Colon (tissue), 2 donors: Measurements from ENCODE around the gene NUP107.

ENCODE experiments used
- FAIRE-seq: peaks from 2 replicates; lab custom pipeline; 2012; peaks lifted over from hg19 to GRCh38; lab: Jason Lieb, UNC
- donor health status: control.
- donor health status: control.

NUP107 gene

DNA sequence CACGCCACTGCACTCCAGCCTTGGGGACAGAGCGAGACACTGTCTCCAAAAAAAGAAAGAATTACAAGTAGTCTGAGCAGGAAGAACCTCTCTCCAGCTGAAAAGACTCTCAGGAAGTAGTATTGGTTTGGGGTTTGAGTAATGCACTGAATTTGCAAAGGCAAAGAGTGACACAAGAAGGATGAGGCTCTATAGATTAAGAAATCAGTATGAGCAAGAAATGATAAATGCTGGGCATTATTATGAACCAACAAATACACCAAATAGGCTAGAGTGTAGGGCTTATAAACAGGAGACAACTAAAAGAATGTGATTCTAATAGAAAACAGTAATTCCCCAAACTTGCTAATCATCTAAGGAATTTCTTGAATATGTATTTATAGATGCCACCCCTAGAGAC is 56.6 kb downstream of the NUP107 start:
- FAIRE-seq: no peak

DNA sequence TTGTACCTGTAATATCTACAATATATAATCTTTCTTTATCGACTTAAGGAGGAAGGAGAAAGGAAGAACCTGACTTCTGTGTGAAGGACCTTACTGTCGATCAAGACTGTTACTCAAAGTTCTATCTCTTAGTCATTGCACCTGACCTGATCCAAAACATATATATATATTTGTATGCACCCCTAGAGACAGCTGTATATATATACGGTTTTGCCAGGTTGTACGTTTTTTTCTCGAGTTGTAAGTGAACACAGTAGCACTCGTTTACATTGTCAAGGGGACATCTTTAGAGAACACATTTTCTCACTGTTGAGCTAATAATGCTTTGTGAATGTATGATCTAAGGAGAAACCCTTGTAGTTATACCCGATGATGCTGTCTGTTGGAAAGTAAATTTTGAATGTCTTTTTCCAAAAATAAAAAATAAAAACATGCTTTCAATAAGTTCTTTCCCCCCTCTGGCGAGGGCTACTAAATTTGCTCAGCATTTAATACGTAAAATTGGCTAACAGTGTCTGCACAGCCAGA is 58.7 kb downstream of the NUP107 start:
- no peak for FAIRE-seq

DNA sequence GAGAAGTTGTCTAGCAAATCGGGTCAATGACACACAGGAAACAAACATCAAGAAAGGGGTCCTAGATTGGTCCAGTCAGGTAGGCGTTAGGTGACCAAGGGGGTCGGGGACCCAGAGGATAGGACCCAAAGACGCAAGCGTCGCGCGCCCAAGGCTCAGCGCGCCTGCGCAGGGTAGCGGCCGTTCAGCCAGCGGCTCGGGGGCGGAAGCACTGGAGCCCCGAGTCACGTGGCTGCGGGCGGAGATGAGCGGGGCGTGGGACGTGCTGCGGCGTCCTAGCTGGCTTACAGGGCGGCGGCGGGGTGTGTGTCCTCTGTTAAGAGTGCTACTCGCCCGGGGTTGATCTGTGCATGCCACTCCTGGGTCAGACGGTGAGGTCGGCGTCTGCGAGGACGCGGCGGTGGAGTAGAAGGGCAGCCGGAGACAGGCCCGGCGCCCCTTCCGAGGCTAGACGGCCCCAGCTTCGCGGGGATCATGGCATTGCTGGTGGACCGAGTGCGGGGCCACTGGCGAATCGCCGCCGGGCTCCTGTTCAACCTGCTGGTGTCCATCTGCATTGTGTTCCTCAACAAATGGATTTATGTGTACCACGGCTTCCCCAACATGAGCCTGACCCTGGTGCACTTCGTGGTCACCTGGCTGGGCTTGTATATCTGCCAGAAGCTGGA is 59.3 kb downstream of the NUP107 start, which contains the start of gene SLC35E3:
Gene SLC35E3 (plus strand): TSS at position 273 of the 668 bp plus-strand sequence. CDS start 202 bp downstream, at position 475.
- no peak for FAIRE-seq

DNA sequence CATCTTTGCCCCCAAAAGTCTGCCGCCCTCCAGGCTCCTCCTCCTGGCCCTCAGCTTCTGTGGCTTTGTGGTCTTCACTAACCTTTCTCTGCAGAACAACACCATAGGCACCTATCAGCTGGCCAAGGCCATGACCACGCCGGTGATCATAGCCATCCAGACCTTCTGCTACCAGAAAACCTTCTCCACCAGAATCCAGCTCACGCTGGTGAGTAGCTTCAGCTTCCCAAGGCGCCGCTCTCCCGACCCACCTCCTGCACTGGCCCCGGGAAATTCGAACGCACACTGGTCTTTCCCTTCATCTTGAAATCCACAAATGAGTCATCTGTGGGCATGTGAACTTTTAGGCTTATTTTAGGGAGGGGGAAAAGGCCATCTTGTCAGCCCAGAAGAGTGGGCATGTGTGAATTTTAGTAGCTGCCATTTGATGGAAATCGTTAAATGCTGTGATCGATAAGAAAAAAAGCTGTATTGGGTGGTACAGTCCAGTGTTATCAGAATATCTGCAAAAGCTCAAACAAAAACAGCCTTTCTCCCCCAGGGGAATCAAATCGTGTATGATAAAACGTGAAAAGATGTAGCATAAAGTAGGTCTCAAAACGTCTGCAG is 59.9 kb downstream of the NUP107 start:
- FAIRE-seq: no peak

DNA sequence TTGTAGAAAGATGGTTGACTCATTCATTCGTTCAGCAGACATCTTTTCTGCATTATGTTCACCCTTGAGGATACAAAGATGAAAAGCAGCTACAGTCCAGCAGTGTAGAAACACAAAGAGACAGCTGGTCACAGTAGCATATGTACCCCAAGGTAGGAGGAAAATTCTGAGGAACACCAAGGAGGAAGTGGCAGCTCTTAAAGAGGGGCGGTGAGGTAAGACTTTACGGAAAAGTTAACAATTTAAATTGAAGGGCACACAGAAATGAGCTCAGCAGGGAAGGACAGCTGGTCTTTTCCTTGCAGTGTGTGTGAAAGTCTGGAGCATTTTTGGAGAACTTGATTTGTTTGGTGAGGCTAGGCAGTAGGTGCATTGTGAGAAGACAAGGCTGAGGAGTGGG is 62.7 kb downstream of the NUP107 start:
- no peak for FAIRE-seq

DNA sequence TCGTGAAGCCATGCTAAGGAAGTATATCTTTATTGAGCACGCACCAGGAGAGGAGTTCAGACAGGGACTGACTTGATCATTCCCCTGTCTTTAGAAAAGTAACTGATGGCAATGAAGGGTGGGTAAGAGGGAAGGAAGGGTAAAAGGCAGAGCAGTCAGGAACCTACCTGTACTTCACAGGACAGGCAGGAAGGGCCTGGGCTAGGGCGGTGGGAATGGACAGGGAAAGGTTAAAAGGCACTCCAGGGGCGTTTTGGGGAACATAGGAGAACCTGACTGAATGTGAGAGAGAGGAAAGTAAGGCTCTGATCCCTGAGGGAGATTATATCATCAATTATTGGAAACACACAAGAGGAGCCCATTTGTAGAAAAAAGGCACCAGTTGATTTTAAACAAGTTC is 63.1 kb downstream of the NUP107 start:
- FAIRE-seq: no peak

DNA sequence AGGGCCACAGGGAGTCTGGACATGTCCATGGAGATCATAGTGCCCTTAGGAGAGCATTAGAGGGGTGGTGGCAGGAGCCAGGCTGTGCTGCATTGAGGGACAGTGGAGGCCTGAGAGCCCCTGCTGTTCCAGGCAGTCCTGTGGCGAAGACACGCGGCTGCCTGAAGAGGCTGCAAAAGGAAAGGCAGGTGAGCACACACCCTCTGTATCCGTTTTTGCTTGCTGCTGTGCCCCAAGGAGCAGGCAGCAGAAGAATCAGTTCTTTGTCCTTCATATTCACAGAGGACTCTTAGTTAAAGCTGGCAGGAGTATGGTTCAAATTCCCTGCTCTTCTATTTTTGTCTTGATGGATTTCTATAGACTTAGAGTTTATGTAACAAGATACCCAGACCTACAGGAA is 63.7 kb downstream of the NUP107 start:
- FAIRE-seq: no peak

DNA sequence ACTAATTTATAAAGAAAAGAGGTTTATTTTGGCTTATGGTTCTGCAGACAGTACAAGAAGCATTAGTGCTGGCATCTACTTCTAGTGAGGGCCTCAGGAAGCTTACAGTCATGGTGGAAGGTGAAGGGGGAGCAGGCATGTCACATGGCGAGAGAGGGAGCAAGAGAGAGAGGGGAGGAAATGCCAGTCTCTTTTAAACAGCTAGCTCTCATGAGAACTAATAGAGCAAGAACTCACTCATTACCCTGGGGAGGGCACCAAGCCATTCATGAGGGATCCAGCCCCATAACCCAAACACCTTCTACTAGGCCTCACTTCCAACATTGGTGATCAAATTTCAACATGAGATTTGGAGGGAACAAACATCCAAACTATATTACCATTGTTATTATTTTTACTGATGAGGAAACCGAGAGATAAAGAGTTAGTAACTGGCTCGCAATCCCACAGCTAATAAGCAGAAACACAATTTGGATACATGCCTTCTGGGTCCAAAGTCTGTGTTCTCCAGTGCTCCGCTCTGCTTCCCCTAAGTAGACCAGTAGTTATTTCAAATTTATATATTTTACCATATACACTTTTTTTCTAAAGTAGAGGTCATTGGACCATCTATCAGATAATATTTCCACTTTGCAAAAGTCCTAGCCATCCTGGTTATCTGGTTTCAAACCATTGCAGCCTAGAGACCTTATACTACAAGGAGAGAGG is 68.9 kb downstream of the NUP107 start:
- no peak for FAIRE-seq

DNA sequence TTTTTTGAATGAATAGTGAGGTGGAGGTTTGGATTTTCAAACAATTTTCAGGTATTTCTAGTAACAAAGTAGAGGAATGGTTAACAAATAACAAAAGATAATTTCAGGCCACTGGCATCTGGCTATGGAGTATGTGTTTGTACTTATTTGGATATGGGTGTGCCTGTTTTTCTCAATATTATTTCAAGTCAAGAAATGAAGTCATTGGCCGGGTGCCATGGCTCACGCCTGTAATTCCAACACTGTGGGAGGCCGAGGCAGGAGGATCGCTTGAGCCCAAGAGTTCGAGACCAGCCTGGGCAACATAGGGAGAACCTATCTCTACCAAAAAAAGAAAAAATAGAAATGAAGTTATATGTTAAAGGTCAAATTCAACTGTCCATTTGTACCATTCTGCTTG is 73.1 kb downstream of the NUP107 start:
- no peak for FAIRE-seq

DNA sequence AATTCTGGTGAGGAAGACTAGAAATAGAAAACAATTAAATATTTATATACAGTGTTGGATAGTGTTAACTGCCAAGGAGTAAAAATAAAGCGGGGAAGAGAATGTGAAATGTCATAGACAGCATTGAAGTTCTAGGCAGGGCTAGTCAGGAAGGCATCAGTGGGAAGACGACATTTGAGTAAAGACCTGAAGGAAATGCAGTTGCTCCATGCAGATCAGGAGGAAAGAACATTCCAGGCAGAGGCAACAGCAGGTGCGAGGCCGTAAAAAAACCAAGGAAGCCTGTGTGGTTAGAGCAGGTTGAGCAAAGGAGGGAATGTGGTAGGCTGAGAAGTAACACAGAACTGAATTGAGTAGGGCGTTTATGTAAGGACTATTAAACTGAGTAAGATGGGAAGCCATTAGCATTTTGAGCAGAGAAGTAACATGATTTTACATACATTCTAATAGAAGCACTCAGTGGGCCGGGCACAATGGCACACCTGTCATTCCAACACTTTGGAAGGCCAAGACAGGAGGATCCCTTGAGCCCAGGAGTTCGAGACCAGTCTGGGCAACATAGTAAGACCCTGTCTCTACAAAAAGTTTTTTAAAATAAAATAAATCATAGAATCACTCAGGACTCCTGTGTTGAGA is 74.1 kb downstream of the NUP107 start:
- FAIRE-seq: no peak

DNA sequence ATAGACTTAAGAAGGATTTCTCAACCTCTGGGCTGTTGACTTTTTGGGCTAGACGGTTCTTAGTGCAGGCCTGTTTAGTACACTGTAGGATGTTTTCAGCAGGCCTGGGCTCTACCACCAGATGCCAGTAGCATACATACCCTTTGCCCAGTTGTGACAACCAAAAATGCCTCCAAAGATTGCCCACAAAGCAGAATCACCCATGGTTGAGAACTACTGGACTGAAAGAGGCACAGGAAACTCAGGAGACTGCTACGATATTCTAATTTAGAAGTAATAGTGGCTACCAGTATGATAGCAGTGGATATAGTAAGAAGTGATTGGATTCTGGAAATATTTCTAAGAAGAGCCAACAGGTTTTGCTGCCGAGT is 74.6 kb downstream of the NUP107 start:
- no peak for FAIRE-seq

DNA sequence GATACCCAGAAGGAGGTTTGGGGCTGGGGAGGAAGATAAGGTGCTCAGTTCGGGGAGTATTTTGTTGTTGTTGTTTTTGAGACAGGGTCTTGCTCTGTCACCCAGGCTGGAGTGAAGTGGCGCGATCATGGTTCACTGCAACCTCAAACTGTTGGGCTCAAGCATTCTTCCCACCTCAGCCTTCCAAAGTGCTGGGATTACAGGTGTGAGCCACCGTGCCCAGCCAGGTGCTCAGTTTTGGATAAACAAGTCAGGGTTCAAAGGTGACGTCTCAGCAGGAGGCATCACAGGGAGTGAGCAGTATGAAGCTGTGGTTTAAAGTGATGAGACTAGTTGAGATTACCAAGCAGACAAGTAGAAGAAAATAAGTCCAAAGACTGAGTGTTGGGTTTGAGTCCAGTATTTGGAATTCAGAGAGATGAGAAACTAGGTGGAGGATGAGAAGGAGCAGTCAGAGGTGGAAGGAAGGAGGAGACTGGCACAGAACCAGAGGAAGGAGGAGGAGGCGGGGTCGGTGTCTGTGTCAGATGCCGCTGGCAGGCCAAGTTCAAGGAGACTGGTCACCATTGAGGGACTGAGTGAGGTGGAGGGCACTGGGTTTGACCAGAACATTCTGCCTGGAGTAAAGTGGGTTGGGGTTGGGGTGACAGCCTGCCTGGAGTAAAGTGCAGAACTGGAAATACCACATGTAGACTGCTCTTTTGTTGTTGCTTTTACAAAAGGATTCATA is 75.3 kb downstream of the NUP107 start:
- no peak for FAIRE-seq

DNA sequence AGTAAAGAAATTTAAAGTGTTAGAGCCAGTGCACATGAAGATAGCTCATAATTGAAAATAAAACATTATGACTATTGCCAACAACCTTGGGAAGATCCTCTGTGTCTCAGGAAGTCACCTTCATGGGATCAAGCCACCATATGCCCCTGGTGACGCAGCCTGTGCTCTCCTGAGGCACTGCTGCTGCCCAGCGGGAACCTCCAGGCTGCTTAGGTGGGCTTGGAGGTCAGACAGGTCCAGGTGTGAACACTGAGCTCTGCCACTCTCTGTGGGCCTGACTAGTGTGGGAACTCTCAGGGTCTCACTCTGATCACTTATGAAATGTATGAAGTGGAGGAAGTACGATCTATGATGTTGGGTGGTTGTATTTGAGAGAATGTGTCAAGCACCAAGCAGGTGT is 75.9 kb downstream of the NUP107 start:
- no peak for FAIRE-seq

DNA sequence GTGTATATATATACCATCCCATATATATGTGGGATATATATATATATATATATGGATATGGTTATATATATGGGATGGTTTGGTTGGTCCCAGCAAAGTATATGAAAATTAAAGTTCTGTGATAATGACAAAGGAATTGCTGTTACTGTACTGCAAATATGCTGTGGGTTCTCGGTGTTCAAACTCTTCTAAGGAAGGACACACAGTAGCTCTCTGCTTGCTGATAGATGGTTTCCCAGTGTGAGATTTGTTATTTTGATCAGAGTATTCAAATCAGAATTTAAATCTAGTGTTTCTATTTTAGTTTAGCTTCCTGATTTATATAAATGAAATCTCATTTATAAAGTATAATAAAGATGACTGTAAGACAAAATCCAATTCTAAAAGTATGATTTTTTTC is 78.9 kb downstream of the NUP107 start:
- FAIRE-seq: no peak

DNA sequence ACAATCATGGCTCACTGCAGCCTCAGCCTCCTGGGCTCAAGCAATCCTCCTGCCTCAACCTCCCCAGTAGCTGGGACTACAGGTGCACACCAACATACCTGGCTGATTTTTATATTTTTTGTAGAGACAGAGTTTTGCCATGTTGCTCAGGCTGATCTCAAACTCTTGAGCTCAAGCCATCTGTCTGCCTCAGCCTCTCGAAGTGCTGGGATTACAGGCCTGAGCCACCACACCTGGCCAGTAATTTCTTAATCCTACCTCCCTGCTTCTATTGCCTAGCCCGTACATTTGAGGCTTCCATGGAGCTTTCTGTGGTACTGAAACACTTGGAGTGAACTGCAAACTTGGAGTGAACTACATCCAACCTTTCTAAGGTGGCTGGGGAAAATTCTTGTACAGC is 79.9 kb downstream of the NUP107 start:
- FAIRE-seq: no peak

DNA sequence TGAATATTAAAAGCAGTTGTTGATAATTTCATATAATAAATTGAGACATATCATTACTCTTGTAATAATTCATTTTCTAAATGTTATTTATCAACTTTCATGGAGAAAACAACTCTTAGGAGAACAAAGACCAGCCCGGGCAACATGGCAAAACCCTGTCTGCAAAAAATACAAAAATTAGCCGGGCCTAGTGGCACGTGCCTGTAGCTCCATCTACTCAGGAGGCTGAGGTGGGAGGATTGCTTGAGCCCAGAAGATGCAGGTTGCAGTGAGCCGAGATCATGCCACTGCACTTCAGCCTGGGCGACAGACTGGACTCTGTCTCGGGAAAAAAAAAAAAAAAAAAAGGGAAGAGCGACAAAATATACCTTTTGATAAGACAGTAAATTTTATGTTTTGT is 80.4 kb downstream of the NUP107 start:
- no peak for FAIRE-seq

DNA sequence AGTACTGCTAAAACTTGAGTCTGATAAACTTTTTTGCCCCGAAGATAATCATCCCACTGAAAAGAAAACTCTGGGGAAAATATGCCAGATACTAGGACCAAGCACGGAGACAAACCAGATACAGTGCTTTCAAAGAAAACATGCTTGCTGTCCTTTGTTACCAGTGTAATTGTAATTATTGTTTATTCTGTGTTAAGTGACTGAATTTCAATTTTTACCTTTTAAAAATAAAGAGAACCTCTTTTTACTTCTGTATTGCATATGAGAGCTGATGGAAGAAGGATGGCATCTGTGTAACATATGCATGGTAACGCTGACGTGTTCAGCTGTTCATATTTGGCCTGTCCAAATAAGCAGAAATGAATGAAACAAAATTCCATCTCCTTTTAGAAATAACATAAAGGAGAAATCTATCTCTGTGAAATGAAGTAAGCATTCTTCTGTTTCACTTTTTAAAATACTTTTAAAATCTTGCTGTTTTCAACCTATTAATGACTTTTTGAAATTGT is 81.7 kb downstream of the NUP107 start:
- FAIRE-seq: no peak

DNA sequence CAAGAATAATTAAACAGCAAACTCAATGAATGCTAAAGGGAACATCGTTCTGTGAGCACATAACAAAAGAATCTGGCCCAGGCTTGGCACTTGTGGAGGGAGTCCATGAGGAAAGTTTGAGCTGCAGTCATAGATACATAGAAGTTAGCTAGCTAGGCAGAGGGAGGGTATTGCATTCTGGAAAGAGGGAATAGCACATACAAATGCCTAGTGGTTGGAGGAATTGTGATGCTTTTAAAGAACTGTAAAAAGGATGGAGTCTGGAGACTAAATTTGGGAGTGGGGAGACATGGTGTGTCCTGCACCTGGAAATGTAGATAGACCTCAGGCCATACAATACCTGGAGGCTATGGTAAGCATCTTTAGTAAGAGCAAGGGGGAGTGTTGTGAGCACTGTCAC is 83.2 kb downstream of the NUP107 start:
- no peak for FAIRE-seq

DNA sequence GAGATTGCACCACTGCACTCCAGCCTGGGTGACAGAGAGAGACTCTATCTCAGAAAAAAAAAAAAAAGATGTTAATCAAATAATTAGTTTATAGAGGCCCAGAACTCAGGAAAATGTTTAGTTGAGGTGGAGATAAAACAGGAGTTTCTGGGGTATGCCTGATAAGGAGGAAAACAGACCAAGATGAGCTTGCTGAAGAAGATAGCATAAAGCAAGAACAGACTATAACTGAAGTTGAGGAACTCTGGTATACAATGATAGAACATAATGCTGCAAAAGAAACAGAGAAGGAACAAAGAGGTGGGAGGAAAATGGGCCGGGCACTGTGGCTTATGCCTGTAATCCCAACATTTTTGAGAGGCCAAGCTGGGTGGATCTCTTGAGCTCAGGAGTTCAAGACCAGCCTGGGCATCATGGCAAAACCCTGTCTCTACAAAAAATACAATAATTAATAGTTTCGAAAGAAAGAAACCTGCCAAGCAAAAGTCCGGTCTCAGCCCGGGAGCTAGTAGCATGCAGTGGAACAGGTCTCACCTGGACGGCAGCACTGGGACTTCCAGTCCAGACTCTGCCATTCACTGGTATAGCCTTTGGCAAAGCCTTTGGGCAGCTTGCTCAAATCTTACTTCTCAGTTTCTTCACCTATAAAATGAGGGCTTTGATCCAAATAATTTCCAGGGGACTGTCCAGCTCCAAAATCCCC is 84.6 kb downstream of the NUP107 start:
- FAIRE-seq: no peak

DNA sequence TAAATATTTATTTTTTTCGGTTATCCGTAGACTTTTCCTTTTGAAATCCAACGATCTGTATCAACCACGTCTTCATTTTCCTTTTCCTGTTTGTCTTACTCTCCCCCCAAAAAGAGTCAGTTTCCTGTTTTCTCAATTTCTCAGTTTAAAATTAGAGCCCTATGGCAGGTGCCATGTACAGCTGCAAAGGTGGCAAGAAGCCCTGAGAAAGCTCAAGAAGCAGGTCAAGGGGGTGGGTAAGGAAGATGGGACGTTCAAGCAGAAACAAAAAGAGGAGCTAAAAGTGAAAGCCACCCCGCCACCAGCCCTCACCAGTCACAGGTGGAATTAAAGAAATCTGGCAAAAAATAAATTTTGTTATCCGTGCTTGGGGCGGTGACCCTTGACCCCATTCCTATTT is 85.9 kb downstream of the NUP107 start:
- no peak for FAIRE-seq

DNA sequence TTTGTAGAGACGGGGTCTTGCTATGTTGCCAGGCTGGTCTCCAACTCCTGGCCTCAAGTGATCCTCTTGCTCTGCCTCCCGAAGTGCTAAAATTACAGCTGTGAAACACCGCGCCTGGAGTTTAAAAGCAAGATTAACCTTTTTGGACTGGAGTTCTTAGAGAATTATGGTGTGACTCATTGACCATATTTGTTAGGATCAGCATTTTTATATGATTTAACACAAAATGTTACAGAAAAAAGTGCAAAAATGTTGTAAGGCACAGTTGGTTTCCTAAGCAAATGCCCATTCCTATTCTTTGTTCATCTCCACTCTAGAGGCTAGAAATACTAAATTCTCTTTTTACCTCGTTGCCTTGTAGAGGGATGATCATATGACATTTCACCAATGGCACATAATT is 86.8 kb downstream of the NUP107 start:
- FAIRE-seq: no peak
